GM12891 (cell line): ENCODE measurements around the gene SCAND1.
A peak's percentile ranks its signal among the peaks of the same experiment; 100 is the strongest.

Source experiments
- DNase-seq: peaks from one replicate; pipeline ENCODE4 v3.0.0; 2011; ENCODE audit warnings: low spot score; ENCODE audit not compliant: insufficient read length
- FAIRE-seq: peaks from 2 replicates; lab custom pipeline; 2011; peaks lifted over from hg19 to GRCh38; lab: Jason Lieb, UNC
- PAX5 ChIP-seq: IDR thresholded peaks from 2 replicates; pipeline ENCODE4 v1.6.1; 2011; ENCODE audit warnings: low read length, moderate library complexity, mild to moderate bottlenecking; ENCODE audit not compliant: insufficient read depth, severe bottlenecking
- POLR2A ChIP-seq: IDR thresholded peaks from 2 replicates; pipeline ENCODE4 v1.6.1; 2011; ENCODE audit warnings: low read depth, low read length, control low read depth
- POLR2AphosphoS5 ChIP-seq: IDR thresholded peaks from 2 replicates; pipeline ENCODE4 v1.6.1; 2011; ENCODE audit warnings: low read depth, low read length, control low read depth
- POU2F2 ChIP-seq: IDR thresholded peaks from 2 replicates; pipeline ENCODE4 v1.6.1; 2011; ENCODE audit warnings: low read depth, mild to moderate bottlenecking, control low read depth, low read length, moderate library complexity
- SPI1 ChIP-seq: IDR thresholded peaks from 2 replicates; pipeline ENCODE4 v1.6.1; 2011; ENCODE audit warnings: low read depth, low read length, control low read depth
- TAF1 ChIP-seq: IDR thresholded peaks from 2 replicates; pipeline ENCODE4 v1.6.1; 2011; ENCODE audit warnings: low read depth, low read length, control low read depth

The SCAND1 gene

GRCh38 chr20:35947489-35947888 lies 6.8 kb downstream of the SCAND1 start:
- TF ChIP-seq POLR2AphosphoS5, result no peak
- no peak for TF ChIP-seq SPI1
- TF ChIP-seq PAX5, result no peak
- no peak for TF ChIP-seq TAF1
- TF ChIP-seq POU2F2, result no peak
- TF ChIP-seq POLR2A, result no peak
- FAIRE-seq, result no peak
- no peak for DNase-seq

GRCh38 chr20:35942243-35942642 lies 12.1 kb downstream of the SCAND1 start:
- FAIRE-seq (no peak), DNase-seq (no peak)
- TF ChIP-seq POU2F2 (no peak), POLR2AphosphoS5 (no peak), SPI1 (no peak), POLR2A (no peak), PAX5 (no peak), TAF1 (no peak)

GRCh38 chr20:35941620-35942019 lies 12.7 kb downstream of the SCAND1 start:
- TF ChIP-seq POU2F2, result no peak
- TF ChIP-seq POLR2AphosphoS5, result no peak
- no peak for TF ChIP-seq PAX5
- TF ChIP-seq SPI1, result no peak
- no peak for TF ChIP-seq POLR2A
- no peak for TF ChIP-seq TAF1
- DNase-seq, result no peak
- FAIRE-seq, result no peak

DNA sequence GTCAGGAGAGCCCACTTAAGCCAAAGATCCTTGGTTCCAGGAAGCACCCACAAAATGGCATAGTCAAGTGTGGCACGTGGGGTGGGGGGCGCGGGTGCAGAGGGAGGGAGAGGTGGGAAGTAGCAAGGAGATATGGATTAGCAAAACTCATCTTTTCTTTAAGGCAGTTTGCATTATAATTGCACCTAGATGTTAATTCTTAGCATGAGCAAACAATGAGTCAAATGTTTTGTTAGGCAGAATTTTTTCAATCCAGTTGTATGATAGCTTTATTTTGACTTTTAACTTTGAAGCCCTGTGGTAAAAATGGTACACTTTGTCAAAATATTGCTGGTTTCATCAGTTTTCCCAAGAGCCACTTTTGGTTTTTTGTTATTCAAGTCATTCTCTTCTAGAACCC lies 15.0 kb downstream of the SCAND1 start:
- no peak for FAIRE-seq
- TF ChIP-seq POLR2A (no peak), TAF1 (no peak), SPI1 (no peak)
- no peak for DNase-seq

GRCh38 chr20:35934050-35934449 lies 20.3 kb downstream of the SCAND1 start:
- FAIRE-seq (no peak), DNase-seq (no peak)
- no peak for TF ChIP-seq POLR2AphosphoS5
- no peak for TF ChIP-seq POU2F2
- no peak for TF ChIP-seq TAF1
- TF ChIP-seq PAX5, result no peak
- TF ChIP-seq SPI1, result no peak
- no peak for TF ChIP-seq POLR2A

GRCh38 chr20:35929301-35929700 lies 25.0 kb downstream of the SCAND1 start:
- TF ChIP-seq POU2F2, result no peak
- TF ChIP-seq POLR2A, result no peak
- TF ChIP-seq POLR2AphosphoS5, result no peak
- no peak for TF ChIP-seq TAF1
- TF ChIP-seq SPI1, result no peak
- no peak for TF ChIP-seq PAX5
- no peak for DNase-seq
- no peak for FAIRE-seq

DNA sequence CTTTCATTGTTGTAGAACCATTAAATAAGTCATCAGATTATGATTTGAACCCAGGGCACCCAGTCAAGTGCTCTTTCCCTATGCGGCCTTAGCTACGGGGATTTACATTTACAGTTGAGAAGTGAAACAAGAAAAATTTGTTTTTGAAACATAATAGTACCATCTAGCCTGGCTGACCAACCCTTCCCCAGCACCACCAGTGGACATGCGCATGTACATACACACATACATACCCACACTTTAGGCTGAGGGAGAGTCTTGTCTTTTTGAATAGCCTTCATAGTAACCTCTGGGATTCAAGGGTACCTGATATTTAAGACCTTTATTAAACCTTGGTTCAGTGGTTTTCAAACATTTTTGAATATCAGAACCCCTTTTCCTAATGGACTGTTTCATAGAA lies 33.8 kb downstream of the SCAND1 start:
- TF ChIP-seq PAX5 (no peak), POLR2AphosphoS5 (no peak), TAF1 (no peak), SPI1 (no peak)
- no peak for DNase-seq
- FAIRE-seq, result no peak

DNA sequence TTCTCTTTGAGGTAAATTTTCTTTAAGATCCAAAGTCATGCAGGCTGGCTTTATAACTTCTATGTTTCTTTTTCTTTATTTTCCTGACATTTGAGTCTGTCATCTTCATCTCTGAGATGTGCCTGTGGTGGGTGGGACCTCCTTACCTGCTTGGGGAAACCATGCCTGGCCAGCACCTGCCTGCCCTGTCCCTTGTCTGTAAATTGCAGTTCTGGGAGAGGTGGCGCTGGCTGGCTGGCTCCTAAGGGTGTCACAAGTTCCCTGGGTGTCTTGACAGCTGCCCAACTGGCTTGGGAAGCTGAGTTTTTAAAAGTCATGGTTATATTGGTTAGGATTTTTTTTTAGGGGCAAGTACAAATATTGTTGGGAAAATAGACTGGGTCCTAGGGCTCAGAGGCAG lies 36.3 kb downstream of the SCAND1 start:
- DNase-seq, result no peak
- no peak for TF ChIP-seq POLR2A
- TF ChIP-seq POU2F2, result no peak
- TF ChIP-seq TAF1, result no peak
- no peak for TF ChIP-seq POLR2AphosphoS5
- no peak for TF ChIP-seq PAX5
- no peak for TF ChIP-seq SPI1
- FAIRE-seq, result no peak

DNA sequence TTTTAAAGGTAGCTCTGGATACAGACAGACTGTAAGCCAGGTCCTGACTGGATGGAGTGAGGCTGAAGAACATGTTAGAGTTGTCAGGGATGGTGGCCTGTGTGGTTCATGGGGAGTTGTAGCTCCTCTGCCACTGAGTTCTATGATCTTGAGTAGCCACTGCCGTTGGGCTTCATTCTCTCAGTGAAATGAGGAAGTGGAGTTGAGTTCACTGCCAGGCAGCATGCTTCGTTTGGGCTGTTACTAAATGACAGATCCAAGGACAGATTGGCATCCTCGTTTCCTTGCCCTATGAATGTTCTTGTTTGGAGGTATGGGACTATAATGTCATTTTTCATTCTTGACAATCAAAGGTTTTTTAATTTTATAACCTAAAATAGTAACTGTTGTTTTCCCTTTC lies 37.2 kb downstream of the SCAND1 start:
- DNase-seq, result no peak
- FAIRE-seq, result no peak
- TF ChIP-seq TAF1 (no peak), SPI1 (peak; percentile 83)

GRCh38 chr20:35912881-35913280 lies 41.4 kb downstream of the SCAND1 start:
- no peak for FAIRE-seq
- TF ChIP-seq POU2F2, result no peak
- TF ChIP-seq TAF1, result no peak
- no peak for DNase-seq

- FAIRE-seq (no peak), DNase-seq (no peak)
- TF ChIP-seq POU2F2, result no peak
These were observed 44.0 kb downstream of the SCAND1 start for GRCh38 chr20:35910254-35910653.
